Measurements from ENCODE around the gene RPTOR. TPM values are rescaled to one million over a fixed set of nuclear protein-coding genes. Genes with fewer than 3 reads are reported as not detected.

The RPTOR gene
- total and polyA plus RNA-seq, 2 experiments from 2014 or later = 6.6 to 16.1 TPM

DNA sequence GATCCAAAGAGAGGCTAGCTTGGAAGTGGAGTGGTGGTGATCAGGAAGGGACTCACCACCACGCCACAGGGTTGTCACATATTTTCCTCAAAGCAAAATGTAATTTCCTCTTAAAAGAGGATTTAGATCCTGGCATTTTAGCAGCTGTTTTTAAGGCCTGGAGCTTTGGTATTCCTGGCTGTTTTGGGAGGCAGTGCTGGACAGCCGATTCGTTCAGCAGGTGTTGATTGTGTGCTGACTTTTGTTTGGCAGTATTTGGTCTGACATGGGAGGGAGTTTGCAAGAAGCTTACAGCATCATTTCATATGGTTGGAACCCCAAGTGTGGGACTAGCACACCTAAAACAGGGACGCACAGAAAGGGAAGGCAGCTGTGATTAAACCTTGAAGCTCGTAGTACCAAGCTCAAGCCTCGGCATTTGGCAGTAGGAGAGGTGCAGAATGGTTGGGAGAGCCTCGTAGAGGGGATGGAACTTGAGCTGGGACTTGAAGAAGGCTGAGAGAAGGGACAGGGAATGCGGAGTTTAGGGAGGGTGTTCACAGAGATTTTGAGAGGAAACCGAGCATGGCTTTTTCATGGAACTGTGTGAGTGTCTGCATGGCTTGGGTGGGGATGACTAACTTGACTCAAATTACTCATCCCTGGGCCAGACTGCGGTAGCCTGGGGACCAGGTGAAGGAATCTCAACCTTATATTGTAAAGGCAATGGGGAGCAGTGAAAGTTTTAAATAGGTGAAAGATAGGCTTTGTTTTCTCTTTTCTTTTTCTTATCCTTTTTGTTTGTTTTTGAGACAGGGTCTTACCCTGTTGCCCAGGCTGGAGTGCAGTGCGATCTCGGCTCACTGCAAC lies 52.3 kb downstream of the RPTOR start:
- no peak overlapping the region for H3K9ac ChIP-seq
- no peak overlapping the region for H3K4me2 ChIP-seq (ENCODE audit: unreplicated experiment)
- H4K20me1 ChIP-seq (ENCODE audit: insufficient read depth) = peaks cover 5% of the 10 kb centered on the region
- no peak overlapping the region for H3K4me3 ChIP-seq
- H3K27me3 ChIP-seq (replicated peaks; ENCODE audit: insufficient read depth) = no peaks in the 10 kb centered on the region
- 82% methylated on average over 12 of the region's 12 CpGs for WGBS, 2 experiments (ENCODE audit: low coverage in 1 of 2, low lambda C conversion rate in 2 of 2, missing lambda C conversion rate in 2 of 2)
- H2AFZ ChIP-seq = no peak overlapping the region
- peaks cover 91% of the 10 kb centered on the region for H3K79me2 ChIP-seq (ENCODE audit: insufficient read depth)
- H3K9me2 ChIP-seq (ENCODE audit: insufficient read depth) = no peaks in the 10 kb centered on the region
- H3K36me3 ChIP-seq (ENCODE audit: low read depth) = no peaks in the 10 kb centered on the region
- no peak overlapping the region for H3K27ac ChIP-seq
- in situ Hi-C loops (cut with MboI) = no loop called here
- DNase-seq = peak; percentile 47
- TF ChIP-seq EZH2 (IDR thresholded peaks at IDR 0.05; ENCODE audit: insufficient read depth, poor library complexity, severe bottlenecking) (no peak), EZH2phosphoT487 (IDR thresholded peaks at IDR 0.05; ENCODE audit: insufficient read depth, low read depth) (no peak)
- H3K4me1 ChIP-seq (ENCODE audit: insufficient read depth) = peaks cover 19% of the 10 kb centered on the region
- H3K9me3 ChIP-seq (ENCODE audit: low read depth) = no peaks in the 10 kb centered on the region
- H3F3A ChIP-seq (ENCODE audit: insufficient read depth) = no peaks in the 10 kb centered on the region

DNA sequence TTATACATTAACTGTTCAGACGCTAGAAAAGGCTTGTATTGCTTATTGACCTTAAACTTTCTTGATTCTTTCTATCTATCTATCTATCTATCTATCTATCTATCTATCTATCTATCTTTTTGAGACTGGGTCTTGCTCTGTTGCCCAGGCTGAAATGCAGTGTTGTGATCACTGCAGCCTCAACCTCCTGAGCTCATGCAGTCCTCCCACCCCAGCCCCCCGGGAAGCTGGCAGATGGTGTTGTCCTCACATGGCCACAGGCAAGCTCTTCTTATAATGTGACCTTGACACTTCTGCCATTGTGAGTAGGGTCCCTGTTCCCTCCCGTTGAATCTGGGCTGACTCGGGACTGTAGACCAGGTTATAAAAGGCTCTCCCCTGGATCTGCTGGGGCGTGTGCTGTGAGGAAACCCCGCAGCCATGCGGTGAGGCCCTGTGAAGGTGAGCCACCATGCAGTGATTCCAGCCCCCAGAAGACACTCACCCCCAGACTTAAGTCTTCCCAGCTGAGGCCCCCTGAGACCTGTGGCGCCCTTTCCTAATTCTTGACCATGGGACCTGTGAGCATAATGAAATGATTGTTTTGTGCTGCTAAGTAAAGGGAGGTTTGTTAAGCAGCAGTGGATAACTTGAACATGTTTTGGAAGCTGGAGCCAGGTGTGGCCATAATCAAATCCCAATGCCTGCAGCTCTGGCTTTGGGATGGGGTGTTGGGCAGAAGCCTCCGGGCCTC lies 54.3 kb downstream of the RPTOR start:
- Histone ChIP-seq H2AFZ (no peak overlapping the region), H3K4me2 (ENCODE audit: unreplicated experiment) (no peak overlapping the region), H4K20me1 (ENCODE audit: insufficient read depth) (peaks cover 3% of the 10 kb centered on the region; the same call in 1 of the 2 replicates), H3K4me3 (no peak overlapping the region), H3K27ac (no peak overlapping the region), H3K4me1 (ENCODE audit: insufficient read depth) (peaks cover 19% of the 10 kb centered on the region), H3F3A (ENCODE audit: insufficient read depth) (no peaks in the 10 kb centered on the region), H3K9me3 (ENCODE audit: low read depth) (no peaks in the 10 kb centered on the region), H3K36me3 (ENCODE audit: low read depth) (no peaks in the 10 kb centered on the region), H3K9me2 (ENCODE audit: insufficient read depth) (no peaks in the 10 kb centered on the region), H3K27me3 (replicated peaks; ENCODE audit: insufficient read depth) (no peaks in the 10 kb centered on the region), H3K9ac (no peak overlapping the region), H3K79me2 (ENCODE audit: insufficient read depth) (peaks cover 71% of the 10 kb centered on the region)
- WGBS, 2 experiments (ENCODE audit: low coverage in 1 of 2, low lambda C conversion rate in 2 of 2, missing lambda C conversion rate in 2 of 2) = 86 to 93% methylated on average over 9 of the region's 9 CpGs
- in situ Hi-C loops (cut with MboI) = no loop called here
- no peak for DNase-seq
- no peak for TF ChIP-seq EZH2phosphoT487 (IDR thresholded peaks at IDR 0.05; ENCODE audit: insufficient read depth, low read depth)
- TF ChIP-seq EZH2 (IDR thresholded peaks at IDR 0.05; ENCODE audit: insufficient read depth, poor library complexity, severe bottlenecking) = no peak

DNA sequence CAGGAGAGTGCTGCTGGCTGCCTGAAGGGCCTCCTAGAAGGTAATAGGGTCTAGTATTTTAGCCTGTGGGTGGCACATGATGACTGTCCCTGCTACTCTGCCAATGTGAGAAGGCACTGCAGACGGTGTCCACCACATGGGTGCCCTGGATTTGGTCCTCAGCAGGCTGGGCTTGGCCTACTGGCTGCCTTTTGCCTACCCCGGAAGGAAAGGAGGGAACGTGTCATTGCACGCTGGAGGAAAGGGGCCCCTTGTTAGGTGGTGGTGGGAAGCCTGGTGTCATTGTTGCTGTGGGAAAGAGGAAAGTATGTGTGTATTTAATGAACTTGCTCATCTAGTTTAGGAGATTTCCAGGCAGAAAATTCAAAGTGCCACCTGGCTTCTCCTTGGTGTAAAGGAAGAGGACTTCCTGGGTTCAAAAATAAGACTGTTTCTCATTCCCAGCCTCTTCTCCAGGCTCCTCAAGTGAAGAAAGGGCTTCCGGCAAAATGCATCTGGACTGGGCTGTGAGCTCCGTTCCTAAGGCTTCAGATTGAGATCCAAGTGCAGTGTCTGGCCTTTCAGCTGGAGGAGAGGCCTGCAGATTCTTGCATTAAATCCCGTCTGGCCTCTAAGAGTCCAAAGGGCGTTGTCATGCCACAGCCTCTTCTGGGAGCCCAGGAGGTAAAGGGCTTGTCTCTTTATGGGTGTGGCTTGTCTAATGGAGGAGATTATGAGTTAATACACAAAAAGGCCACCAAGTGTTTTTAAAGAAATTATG lies 55.1 kb downstream of the RPTOR start:
- Histone ChIP-seq H3K4me1 (ENCODE audit: insufficient read depth) (peaks cover 19% of the 10 kb centered on the region), H3F3A (ENCODE audit: insufficient read depth) (no peaks in the 10 kb centered on the region), H3K27me3 (replicated peaks; ENCODE audit: insufficient read depth) (no peaks in the 10 kb centered on the region), H3K9ac (no peak overlapping the region), H3K27ac (no peak overlapping the region), H3K4me2 (ENCODE audit: unreplicated experiment) (no peak overlapping the region), H2AFZ (no peak overlapping the region), H3K79me2 (ENCODE audit: insufficient read depth) (peaks cover 64% of the 10 kb centered on the region), H3K4me3 (no peak overlapping the region), H3K9me2 (ENCODE audit: insufficient read depth) (no peaks in the 10 kb centered on the region), H4K20me1 (ENCODE audit: insufficient read depth) (peaks cover 4% of the 10 kb centered on the region; the same call in 1 of the 2 replicates), H3K36me3 (ENCODE audit: low read depth) (no peaks in the 10 kb centered on the region), H3K9me3 (ENCODE audit: low read depth) (no peaks in the 10 kb centered on the region)
- 48 to 52% methylated on average over 8 of the region's 8 CpGs for WGBS, 2 experiments (ENCODE audit: low coverage in 1 of 2, low lambda C conversion rate in 2 of 2, missing lambda C conversion rate in 2 of 2)
- in situ Hi-C loops (cut with MboI) = no loop called here
- no peak for TF ChIP-seq EZH2phosphoT487 (IDR thresholded peaks at IDR 0.05; ENCODE audit: insufficient read depth, low read depth)
- TF ChIP-seq EZH2 (IDR thresholded peaks at IDR 0.05; ENCODE audit: insufficient read depth, poor library complexity, severe bottlenecking) = no peak
- peak; percentile 46 for DNase-seq

DNA sequence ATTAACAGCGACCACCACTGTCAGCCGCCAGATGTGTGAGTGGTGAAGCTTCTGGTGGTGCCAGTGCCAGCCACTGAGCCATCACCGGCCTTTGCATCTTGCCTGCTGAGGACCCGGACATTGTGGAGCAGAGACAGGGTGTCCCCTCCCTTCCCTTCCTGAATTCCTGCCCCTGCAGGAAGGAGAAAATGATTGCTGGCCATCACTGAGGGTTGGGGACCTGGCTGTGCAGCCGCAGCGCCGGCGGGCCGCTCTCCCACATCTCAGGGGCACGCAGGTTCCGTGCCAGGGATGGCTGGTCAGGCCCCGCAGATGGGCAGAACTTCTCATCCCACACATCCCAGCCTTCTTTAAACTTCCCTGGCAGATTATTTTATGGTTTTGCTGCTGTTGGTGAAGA lies 56.5 kb downstream of the RPTOR start:
- H3K27ac ChIP-seq = no peak overlapping the region
- no peak for DNase-seq
- no peaks in the 10 kb centered on the region for H3K9me3 ChIP-seq (ENCODE audit: low read depth)
- no peaks in the 10 kb centered on the region for H3F3A ChIP-seq (ENCODE audit: insufficient read depth)
- no peak for TF ChIP-seq EZH2phosphoT487 (IDR thresholded peaks at IDR 0.05; ENCODE audit: insufficient read depth, low read depth)
- H3K27me3 ChIP-seq (replicated peaks; ENCODE audit: insufficient read depth) = no peaks in the 10 kb centered on the region
- in situ Hi-C loops (cut with MboI) = no loop called here
- H3K36me3 ChIP-seq (ENCODE audit: low read depth) = no peaks in the 10 kb centered on the region
- H4K20me1 ChIP-seq (ENCODE audit: insufficient read depth) = peaks cover 4% of the 10 kb centered on the region; the same call in 1 of the 2 replicates
- peaks cover 50% of the 10 kb centered on the region for H3K79me2 ChIP-seq (ENCODE audit: insufficient read depth)
- H3K9me2 ChIP-seq (ENCODE audit: insufficient read depth) = no peaks in the 10 kb centered on the region
- H3K9ac ChIP-seq = no peak overlapping the region
- no peak overlapping the region for H3K4me3 ChIP-seq
- 95 to 98% methylated on average over 12 of the region's 12 CpGs for WGBS, 2 experiments (ENCODE audit: low coverage in 1 of 2, low lambda C conversion rate in 2 of 2, missing lambda C conversion rate in 2 of 2)
- no peak overlapping the region for H2AFZ ChIP-seq
- H3K4me1 ChIP-seq (ENCODE audit: insufficient read depth) = peaks cover 19% of the 10 kb centered on the region
- no peak overlapping the region for H3K4me2 ChIP-seq (ENCODE audit: unreplicated experiment)
